GM19438 (cell line): ENCODE measurements around the gene SLC18B1.
A peak's percentile ranks its signal among the peaks of the same experiment; 100 is the strongest.
"Not testable (repeated sequence)": the region's sequence is repeated elsewhere in the genome, so short reads cannot be mapped to it uniquely, and the experiment has no call there.

Experiments used
- ATAC-seq: cut with Tn5 transposase; IDR thresholded peaks from one replicate; pipeline ENCODE4 v1.9.1; 2021; ENCODE audit warnings: low read depth; ENCODE audit not compliant: unreplicated experiment

Gene SLC18B1

DNA sequence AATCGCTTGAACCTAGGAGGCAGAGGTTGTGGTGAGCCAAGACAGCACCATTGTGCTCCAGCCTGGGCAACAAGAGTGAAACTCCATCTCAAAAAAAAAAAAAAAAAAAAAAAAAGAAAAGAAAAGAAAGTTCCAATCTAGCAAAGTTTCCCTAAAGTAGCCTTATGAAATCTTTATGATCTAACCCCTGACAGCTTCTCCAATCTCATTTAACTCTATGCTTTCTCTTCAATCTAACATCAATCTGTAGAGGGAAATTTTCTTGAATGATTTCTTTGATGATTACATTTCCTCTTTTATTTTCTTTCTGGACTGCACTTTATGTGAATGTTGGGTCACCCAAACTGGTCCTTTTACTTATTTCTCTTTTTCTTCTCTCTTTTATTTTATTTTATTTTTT lies 2.2 kb upstream of the SLC18B1 start:
- ATAC-seq = no peak

DNA sequence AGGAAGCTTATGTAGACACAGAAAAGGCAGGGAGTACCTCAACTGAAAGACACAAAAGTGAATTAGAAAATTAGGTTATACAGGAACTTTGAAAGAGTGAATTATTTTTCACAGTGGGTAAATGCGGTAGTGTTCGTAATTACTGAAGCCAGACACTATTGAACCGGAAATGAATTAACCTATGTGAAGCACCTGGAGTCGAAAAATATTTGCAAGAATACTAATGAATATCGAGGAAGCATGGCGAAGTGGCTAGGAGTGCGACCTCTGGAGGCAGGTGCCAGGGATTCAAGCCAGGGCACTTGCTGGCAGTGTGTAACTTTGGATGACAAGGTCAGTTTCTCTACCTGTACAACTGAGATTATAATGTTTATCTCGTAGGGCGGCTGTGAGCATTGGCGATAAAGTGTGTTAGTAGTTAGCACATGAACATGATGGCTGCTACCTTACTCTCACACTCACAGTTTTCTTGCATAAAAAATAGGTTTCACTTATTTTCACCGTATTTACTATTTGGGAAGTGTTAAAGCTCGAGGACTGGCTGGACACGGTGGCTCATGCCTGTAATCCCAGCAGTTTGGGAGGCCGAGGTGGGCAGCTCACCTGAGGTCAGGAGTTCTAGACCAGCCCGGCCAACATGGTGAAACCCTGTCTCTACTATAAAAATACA lies 567 bp upstream of the SLC18B1 start:
- peak; percentile 77 for ATAC-seq

DNA sequence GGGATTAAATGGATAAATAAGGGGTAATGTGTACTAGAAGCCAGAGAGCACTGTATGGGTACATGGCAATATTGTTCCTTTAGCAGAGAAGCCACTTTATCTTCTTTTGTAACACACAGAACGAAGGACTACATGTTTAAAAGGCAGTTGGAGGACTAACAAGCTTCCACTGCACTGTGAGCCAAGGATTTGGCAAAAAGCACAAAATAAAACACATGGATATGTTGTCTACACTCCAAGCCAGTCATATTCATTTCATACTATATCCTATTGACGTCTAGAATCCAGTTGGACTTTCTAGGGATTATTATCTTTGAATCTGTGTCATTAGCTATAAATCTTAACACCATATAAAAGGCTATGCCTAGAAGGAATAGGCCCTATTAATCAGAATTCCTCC lies 3.0 kb downstream of the SLC18B1 start:
- no peak for ATAC-seq

DNA sequence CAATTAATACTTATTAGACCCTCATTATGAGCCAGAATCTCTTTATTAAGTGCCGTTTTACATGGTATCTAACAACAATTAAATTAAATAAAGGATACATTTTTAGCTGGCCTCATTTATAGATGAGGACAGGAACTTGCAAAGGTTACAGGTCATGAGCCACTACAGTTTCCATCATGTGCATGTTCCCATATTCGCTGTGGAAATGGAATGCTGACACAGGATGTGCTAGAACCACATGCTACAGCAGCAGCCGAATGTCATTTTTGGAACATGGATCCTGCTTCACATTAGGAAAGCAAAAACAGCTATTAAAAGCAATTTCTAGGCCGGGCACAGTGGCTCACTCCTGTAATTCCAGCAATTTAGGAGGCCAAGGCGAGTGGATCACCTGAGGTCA lies 5.9 kb downstream of the SLC18B1 start:
- ATAC-seq = no peak

DNA sequence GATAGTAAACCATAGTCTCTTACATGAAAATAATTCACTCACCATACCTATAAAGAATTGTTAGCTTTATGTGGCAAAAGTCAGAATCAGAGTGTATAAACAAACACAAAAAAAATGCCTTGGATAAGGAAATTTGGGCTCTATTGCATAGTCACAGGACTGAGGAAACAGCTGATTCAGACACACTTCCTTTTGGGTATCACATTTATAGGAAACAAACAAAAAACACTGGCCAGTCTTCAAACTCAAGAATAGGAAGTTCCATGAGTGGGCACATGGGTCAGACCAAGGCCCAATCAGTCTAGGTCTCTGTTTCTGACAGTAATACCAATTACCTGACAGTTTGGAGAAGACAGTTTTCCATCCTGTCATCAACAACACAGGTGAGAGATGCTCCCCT lies 8.0 kb downstream of the SLC18B1 start:
- no peak for ATAC-seq

DNA sequence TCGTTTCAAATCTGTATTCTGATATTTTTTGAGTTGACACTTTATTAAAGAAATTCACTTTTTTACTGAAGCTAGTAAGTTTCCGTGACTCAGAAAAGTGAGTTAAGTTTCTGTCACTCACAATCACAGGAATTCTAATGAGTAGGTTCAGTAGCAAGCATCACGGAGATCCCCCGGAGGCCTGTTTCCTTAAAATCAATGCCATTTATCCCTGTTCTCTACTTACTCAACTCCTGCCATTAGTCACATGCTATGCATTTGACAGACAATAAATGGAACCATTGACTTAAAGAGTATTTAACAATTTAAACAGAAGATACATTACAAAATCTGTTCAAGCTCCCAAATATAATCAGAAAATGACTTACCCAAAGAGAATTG lies 9.1 kb downstream of the SLC18B1 start:
- ATAC-seq = no peak

DNA sequence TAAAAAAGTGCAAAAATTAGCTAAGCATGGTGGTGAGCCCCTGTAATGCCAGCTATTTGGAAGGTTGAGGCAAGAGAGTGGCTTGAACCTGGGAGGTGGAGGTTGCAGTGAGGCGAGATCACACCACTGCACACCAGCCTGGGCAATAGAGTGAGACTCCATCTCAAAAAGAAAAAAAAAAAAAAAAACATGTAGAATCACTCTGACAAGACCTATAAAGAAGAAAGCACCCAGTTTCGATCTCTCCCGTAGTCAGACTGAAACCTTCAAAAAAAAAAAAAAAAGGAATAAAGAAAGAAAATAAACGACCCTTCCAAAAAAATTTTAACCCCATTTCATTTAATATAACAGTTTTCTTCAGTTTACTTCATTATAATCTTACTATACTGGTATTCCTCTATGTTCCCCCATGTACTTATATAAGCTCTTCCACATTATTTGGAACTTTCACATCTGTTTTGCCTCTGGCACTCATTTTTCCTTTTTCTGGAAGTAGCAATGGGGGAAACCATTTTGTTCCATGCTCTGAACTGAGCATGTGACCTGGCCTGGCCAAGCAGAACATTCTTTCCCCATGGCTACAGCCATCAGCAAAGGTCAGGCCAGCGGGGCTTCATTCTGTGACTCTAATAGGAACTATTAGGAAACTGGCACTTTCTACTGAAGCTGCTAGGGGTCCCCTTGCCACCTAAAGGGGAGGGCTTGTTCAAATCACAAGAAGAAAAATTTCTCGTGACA lies 9.6 kb downstream of the SLC18B1 start:
- ATAC-seq = no peak

DNA sequence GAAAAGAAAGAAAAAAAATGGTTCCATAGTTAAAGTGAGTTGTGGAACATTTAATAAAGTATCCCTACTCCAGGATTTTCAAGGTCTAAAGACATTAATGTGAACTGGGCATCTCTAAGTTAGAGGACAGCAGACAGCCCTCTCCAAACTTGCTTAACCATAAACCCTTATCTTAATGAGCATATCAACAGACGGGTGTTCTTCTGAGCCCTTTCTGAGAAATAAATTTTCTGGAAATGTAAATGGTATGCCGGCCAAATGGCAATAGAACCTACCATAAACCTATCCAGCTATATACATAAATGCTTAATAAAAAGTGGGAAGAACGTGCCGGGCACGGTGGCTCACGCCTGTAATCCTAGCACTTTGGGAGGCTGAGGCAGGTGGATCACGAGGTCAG lies 12.5 kb downstream of the SLC18B1 start:
- no peak for ATAC-seq

DNA sequence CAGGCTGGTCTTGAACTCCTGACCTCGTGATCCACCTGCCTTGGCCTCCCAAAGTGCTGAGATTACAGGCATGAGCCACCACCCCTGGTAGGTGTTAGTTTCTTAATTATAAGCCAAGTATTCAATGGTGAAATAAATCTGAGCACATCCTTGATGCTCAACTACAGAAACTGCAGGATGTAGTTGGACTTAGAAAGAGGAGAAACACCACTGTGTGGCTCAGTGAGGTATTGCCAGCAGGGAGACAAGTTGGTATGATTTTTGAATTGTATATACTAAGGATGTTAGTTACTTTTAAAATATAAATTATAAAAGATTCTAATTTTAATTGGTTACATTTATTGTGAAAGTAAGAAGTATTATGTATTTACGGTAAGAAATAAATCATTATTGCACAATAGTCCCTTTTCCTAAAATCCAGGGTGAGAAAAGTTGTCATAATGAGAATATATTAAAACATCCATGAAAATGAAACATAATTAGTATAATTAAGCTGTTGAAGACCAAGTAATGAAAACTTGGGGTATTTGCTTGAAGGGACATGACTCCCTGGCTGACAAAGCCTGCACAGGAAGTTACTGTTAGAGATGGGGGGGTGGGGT lies 17.6 kb downstream of the SLC18B1 start:
- no peak for ATAC-seq

DNA sequence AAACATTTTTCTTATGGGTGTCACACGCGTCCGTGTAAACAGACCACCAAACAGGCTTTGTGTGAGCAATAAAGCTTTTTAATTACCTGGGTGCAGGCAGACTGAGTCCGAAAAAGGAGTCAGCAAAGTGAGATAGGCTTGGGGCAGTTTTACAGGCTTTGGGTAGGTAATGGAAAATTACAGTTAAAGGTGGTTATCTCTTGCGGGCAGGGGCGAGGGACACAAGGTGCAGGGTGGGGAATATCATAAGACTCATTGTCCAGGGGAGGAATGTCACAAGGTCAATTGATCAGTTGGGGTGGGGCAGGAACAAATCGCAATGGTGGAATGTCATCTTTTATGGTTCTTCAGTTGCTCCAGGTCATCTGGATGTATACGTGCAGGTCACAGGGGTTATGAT lies 20.6 kb downstream of the SLC18B1 start:
- ATAC-seq = not testable (repeated sequence)

DNA sequence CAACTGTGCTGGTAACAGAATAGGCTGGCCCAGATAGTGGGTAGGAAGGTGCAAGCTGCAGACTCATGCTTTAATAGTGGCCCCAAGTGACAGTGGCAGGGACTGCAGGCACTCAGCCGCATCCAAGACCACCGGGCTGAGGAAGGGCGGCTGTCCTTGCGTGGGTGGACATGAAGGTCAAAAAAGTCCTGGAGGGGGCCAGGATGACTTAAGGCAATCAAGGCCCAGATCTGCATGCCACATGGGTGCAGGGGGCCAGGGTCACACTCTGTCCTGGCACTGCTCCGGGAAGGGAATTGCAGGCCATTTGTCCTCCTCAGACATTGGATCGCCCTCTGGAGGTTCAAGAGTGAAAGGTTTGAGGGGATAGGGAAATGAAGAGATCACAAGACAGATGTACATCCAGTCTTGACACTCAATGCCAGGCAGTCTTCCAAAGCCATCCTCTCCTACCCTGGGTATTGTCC lies 30.4 kb downstream of the SLC18B1 start:
- peak; percentile 92 for ATAC-seq

DNA sequence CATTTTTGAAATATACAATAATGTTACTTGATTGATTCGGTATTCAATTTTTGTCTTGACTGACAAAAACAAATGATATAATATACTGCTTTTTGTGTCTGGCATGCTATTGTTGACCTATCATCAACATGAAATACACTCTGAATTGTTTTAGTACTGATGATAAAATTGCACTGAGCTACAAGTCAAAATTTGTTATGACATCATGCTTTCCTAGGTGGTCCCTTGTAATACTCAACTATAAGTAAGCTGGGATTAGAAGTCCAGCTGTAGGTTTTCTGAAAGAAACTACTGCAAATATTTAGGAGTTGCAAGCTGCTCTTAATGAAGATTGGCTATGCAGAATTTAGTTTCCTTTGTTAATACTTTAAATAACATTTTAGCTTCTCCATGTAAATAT lies 32.9 kb downstream of the SLC18B1 start:
- ATAC-seq = no peak

DNA sequence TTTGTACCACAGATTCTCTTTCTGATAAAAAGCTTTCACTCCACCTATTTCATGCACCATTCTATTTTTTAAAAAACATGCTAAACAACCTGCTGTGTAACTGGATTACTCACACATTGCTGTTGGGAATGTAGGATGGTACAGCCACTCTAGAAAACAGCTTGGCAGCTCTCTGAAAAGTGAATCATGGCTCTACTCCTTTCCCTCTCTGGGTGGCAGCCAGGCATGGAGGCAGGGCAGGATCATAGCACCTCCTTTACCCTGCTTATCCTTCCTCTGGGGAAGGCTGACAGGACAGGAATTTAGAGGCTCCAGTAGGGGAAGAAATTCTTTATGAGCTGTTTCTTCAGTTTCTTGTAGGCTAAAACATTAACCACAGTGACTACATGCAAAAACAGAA lies 34.1 kb downstream of the SLC18B1 start:
- no peak for ATAC-seq

DNA sequence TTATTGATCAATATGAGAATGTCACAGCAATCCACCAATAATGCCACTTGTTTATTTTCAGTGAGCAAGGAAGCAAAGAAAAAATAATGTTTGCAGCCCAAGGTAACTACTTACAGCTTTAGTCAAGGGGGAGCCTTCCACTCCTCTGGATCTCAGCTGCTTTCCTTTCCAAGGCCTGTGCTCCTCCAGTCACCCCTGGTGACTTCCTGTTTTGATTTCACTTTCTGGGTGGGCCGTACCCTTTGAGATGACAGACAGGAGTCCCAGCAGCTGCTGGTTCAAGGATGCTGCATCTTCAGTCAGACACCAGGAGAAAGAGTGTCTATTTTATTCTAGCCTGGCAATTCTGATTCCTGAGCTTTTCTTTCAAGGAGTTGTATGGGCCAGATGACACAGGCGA lies 35.2 kb downstream of the SLC18B1 start:
- peak; percentile 82 for ATAC-seq

DNA sequence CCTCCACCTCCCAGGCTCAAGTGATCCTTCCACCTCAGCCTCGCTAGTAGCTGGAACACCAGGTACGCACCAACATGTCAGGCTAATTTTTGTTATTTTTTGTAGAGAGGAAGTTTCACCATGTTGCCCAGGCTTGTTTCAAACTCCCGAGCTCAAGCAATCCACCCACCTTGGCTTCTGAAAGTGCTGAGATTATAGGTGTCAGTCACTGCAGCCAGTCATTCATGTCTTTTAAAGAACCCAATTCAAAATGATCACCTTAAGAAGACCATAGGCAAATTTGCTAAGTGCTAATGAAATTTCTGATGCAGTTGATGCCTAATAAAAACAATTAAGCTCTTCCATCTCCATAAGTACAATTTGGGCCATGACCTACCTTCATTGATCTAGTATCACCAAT lies 38.2 kb downstream of the SLC18B1 start:
- no peak for ATAC-seq

DNA sequence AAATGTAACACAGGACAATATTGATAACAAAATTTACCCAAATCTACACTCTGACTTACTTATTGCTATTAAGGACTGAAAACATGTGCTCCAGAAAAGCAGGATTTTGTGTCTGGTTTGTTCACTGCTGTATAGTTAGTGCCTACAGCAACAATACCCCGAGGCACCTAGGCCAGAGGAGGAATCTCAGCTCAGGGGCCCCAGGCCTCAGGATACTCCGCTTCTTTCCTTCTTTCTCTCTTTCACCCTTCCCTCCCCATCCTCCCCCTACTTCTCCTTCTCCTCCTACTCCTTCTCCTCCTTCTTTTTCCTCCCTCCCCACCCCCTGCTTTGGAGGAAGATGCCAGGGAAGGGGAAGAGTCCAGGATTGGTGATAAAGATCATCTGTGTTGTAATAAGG lies 39.7 kb downstream of the SLC18B1 start:
- no peak for ATAC-seq

DNA sequence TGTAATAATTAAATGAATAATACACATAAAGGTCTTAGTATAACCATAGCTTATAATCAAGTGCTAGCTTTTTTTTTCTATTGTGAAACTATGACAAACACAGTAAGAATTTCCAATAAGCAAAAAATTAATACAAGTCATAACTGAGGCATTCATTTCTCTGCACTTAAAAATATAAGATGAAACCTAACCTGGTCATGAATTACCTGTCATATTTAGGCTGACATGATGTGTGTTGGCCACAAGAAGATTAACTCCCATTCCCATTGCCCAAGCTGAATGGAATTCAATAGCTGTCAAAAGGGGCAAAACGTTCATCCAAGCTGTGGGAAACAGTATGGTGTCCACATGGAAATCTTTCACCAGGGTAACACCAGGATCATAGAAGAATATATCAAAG lies 46.2 kb downstream of the SLC18B1 start:
- ATAC-seq = no peak

DNA sequence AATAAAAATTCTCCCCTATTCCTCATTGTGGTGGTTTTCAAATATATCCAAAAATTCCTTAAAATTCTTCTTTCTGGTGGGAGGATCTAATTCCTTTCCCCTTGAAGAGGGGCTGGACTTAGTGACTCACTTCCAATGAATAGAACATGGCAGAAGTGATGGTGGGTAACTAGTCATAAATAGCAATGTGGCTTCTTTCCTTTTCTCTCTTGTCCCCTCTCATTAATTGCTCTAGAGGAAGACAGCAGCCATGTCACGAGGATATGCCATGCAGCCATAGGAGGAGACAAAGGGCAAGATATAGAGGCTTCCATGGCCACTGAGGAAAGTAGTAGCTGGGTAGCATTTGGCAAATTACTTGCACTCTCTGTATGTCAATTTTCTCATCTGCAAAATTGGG lies 46.6 kb downstream of the SLC18B1 start:
- no peak for ATAC-seq

DNA sequence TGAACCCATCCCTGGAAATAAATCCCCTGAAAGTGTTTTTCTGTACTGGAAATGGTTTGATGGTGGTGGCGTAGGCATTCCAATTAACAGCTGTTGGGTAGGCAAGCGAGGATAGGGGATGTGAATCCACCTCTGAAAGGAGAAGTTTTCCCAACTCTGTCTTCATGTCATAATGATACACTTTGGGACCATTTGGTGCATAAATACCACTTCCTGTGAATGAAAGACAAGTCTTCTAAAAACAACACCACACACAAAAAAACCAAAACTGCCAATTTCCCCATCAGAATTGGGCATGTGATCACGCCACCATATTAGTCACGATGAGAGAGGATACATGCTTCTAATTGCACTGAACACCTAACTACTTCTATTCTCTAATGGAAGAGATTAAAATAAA lies 47.1 kb downstream of the SLC18B1 start:
- peak; percentile 29 for ATAC-seq

DNA sequence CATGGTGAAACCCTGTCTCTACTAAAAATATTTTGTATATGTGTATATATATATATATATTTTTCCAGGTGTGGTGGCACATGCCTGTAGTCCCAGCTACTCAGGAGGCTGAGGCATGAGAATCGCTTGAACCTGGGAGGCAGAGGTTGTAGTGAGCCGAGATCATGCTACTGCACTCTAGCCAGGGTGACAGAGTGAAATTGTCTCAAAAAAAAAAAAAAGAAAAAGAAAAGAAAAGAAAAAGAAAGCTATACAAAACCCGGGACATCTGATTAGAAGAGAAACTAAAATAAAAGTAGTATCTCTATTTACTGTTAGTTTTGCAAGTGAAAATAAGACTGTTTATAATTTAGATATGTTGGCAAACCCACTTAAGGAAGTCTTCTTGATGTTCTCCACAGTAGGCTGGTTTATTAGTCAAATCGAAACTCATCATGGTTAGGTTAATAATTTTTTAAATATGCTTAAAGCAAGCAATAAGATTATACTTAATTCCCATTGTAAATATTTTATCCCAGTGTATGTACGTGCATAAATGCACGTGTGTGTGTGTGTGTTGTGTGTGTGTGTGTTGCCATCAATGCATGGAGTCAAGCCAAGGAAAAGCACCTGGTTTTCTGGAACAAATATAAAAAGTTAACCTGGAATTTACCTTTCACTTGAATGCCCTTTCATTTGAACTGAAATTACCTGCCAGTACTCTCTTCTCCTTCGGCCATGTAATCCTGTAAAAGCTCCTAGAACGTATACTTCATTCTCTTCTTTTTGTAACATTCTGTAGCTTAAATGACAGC lies 47.8 kb downstream of the SLC18B1 start:
- ATAC-seq = peak; percentile 78

DNA sequence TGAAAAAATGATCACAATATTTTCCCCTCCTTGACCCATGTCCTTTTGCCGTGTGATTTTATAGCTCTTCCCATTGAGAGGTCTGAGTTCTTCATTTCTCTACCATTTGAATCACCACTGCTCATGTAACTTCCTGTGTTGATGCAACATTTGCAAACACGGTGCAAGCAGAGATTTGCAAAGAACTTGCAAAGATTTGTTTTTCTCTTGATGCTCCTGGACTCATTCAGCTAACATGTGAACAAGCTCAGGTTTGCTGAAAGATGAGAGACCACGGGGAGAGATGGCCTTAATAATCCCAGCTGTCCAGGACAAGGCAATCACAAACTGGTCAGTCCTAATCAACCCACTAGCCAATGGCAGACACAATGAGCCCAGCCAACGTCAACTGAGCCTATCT lies 49.3 kb downstream of the SLC18B1 start:
- no peak for ATAC-seq
